Measurements from ENCODE around the gene NTRK3.

GRCh38 chr15:87998630-87999029 lies 257.9 kb downstream of the NTRK3 start:
- TF ChIP-seq CTCF (IDR thresholded peaks at IDR 0.05) (no peak), POLR2A (IDR thresholded peaks at IDR 0.05) (no peak)
